ENCODE results near the gene TFG.

The TFG gene

DNA sequence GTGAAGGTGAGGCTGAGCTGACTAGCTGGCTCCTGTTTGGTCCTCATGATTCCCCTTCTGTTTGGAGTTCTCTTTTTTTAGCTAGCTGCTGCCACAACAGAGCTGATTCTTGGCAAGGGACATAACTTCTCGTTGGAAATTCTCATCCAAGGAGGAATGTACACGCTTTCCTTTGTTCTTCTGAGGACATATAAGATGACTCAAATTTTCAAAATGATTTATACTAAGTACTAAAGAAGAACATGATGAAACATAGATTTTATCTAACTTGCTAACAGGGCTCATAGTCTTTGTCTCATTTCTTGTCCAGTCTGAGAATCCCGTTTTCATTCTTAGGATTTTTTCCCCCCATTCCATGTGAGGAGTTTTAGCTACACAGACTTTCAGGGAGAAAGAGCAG is 2.9 kb upstream of the TFG start:
- DNase-seq (ENCODE audit: low read depth in 3 of 3) = no peak

DNA sequence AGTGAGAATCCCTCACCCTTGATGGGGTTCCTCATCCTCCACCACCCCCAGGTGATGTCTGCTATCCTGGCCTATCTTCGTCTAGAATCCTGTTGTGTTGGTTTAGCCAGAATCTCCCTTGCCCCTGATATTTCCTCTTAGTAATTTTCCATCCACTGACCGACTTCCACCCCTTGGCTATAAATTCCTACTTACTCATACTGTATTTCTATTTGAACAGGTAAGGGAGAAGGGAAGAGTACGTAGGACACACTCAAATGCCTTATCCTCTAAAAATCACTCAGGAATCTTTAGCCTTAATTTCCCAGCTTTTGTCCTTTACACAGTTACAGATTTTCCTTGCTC is 678 bp upstream of the TFG start:
- DNase-seq (ENCODE audit: low read depth in 3 of 3) = no peak

DNA sequence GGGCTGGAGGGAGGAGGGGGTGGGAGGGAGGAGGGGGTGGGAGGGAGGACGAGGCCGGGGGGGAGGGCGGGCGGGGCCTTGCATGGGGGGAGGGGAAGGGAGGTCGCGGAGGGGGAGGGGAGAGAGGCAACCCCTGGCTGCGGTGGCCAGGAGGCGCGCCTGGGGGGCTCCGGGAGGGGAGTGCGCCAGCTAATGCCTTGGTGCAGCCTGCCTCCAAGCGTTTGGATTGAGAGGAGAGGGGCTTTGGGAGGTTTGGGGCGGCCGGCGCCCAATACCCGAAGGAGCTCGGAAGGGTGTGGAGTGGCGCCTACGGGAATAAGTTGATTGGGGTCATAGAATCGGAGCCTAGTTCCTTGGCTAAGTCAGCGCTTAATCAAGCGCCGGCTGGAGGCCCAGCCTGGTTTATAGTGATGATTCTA is 557 bp downstream of the TFG start:
- DNase-seq (ENCODE audit: low read depth in 3 of 3) = peak; percentile 10 to 18 (median 10)

DNA sequence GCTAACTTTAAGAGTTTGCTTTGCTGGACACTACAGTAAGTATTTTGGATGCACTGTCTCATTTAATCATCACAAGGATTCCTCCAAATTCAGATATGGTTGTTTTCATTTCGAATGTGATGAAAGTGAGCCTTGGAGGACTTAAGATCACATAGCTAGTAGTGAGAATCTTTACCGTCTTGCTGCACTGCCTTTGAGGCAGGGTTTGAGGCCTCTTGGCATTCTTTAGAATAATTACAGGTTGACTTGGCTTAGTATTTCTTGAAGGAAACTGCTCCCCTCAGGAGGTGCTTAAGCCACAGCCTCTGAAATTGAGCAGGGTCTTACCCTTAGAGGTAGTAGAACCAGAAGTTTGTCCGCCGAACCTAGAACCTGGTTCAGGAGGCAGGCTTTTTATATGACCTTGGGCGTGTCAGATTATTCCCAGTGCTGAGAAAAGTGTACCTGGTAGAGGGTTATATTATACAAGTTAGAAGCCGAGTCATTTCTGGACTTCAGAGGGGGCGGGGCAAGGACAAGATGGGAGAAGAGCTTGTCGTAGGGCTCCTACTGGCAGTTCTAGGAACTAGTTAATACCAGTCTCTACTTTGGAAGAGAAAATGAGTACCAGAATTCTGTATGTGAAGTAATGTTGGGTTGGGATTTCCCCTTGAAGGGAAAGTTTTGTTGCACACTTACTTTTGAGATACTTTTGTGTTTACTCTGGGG is 1.1 kb downstream of the TFG start:
- DNase-seq (ENCODE audit: low read depth in 3 of 3) = peak; percentile 24 to 48 (median 32)

DNA sequence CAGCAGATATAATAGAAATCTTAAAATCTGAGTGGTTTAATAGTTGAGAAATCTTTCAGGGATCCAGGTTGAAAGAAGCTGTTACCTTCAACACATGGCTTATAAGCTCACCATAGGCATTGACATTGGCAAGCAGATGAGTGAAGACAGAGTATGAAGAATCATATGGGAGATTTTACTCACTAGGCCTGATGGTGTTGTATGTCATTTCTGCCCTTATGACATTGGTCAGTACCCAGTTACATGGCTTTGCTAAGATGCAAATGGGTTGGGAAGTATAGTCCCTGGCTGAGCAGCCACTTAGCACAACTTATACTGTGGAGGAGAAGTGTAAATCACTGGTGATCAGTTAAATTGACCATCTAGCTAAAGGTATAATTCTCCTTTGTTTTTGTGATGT is 5.9 kb downstream of the TFG start:
- no peak for DNase-seq (ENCODE audit: low read depth in 3 of 3)

DNA sequence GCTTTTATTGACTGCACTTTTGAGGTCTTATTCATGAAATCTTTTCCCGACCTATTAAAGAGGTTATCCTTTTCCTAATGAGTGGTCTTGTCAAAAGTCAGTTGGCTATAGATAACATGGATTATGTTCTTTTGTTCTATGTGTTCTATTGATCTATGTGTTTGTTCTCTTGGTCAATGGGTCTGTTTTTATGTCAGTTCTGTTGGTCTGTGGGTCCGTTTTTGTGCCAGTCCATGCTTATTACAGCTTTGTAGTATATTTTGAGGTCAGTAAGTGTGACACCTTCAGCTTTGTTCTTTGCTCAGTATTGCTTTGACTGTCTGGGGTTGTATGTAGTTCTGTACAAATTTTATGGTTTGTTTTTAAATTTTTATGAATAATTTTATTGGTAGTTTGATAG is 7.8 kb downstream of the TFG start:
- no peak for DNase-seq (ENCODE audit: low read depth in 3 of 3)

DNA sequence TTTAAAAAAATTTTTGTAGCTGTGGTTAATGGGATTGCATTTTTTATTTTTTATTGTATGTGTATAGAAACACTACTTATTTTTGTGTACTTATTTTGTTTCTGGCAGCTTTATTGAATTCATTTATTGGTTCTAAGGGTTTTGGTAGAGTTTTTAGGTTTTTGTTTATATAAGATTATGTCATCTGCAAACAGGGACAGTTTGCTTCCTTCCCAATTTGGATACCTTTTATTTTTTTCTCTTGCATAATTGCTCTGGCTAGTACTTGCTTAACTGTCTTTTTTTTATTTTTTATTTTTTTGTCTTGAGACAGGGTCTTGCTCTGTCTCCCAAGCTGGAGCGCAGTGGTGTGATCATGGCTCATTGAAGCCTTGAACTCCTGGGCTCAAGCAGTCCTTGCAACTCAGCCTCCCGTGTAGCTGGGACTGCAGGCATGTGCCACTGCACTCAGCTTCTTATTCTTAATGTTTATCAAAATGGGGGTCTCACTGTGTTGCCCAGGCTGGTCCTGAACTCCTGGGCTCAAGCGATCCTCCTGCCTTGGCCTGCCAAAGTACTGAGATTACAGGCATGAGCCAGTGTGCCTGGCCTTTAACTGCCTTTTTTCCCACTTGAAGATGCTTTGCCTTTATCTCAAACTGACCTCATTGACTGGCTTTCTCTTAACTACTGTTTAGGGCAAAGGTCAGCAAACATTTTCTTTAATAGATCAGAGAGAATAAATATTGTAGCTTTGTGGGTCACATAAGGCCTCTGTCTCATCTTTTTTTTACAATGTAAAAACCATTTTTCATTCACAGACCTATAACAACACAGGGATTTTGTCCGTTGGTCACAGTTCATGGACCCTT is 8.6 kb downstream of the TFG start:
- DNase-seq (ENCODE audit: low read depth in 3 of 3) = no peak

DNA sequence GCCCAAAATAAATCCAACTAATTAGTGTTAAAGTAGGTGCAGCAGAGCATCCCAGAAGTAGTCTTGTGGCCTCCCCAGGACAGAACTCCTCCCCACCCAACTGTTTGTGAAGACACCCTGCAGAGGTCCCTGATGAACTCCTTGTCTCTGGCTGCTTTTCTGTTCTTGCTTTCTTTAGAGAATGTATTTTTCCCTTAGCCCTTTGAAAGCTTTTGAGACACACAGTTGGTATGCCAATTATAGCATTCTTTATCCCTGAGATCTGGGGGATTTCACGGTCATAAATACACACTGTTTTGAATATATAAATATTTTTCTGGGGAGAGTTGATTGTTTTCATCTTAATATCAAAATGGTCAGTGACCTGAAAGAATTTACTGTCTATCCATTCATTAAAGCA is 9.8 kb downstream of the TFG start:
- no peak for DNase-seq (ENCODE audit: low read depth in 3 of 3)

DNA sequence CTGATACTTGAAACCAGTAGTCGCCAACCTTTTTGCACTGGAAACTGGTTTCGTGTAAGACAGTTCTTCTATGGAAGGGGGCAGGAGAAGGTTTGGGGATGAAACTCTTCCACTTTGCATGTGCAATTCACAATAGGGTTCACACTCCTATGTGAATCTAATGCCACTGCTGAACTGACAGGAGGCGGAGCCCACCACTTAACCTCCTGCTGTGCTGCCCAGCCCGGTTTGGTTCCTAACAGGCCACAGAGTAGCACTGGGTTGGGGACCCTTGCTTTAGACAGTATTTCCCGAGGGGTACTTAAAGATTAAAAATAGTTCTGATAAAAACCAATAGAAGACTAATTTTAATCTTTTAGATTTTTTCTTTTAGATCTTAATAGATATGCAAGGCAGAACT is 11.1 kb downstream of the TFG start:
- no peak for DNase-seq (ENCODE audit: low read depth in 3 of 3)

DNA sequence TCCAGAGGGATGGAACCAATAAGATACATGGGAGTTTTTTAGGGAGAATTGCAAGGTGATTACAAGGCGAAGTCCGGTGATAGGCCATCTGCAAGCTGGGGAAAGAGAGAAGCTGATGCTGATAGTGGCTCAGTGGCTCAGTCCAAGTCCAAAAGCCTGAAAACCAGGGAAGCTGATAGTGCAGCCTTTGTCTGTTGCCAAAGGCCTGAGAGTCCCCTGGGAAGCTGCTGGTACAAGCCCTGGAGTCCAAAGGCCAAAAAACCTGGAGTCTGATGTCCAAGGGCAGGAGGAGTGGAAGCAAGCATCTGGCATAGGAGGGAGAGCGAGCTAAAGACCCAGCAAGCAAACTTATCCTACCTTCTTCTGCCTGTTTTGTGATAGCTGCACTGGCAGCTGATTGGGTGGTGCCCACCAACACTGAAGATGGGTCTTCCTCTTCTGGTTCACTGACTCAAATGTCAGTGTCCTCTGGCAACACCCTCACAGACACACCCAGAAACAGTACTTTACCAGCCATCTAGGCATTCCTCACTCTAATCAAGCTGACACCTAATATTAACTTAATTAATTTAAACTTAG is 16.7 kb downstream of the TFG start:
- DNase-seq (ENCODE audit: low read depth in 3 of 3) = no peak

DNA sequence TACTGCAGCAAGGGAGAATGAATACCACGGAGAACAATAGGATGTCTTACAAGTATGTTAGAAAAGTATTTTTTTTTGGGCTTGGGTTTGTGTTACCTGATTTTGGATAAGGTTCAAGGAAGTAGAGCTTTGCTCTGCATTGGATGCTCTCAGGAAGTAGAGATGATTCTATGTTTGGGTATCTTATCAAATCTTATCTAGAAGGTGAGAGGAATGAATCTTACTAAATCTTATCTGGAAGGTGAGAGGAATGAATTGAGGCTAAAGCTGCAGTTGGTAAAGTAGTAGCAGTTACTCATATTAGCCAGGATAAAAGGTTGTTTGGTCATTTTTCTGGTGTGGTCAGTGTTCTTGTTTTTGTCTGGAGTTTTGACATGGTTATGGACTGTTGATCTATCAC is 17.4 kb downstream of the TFG start:
- DNase-seq (ENCODE audit: low read depth in 3 of 3) = no peak

DNA sequence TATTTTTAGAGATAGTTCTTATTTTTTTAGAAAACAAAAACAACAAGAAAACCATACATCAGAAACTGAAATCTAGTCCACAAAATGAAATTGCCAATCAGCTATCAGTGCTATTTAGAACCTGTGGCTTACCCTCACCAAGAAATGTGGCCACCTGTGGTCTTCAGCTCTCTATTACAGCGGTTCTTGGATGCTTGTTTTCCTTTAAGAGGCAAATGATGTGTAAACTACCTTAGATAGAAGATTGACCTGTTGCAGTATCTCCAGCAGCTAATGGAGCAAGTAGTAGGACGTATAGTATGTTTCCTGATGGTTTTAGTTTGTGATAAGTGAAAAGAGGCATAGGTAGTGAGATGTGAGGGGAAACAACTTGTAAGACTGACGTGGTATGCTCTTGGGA is 21.2 kb downstream of the TFG start:
- DNase-seq (ENCODE audit: low read depth in 3 of 3) = no peak

DNA sequence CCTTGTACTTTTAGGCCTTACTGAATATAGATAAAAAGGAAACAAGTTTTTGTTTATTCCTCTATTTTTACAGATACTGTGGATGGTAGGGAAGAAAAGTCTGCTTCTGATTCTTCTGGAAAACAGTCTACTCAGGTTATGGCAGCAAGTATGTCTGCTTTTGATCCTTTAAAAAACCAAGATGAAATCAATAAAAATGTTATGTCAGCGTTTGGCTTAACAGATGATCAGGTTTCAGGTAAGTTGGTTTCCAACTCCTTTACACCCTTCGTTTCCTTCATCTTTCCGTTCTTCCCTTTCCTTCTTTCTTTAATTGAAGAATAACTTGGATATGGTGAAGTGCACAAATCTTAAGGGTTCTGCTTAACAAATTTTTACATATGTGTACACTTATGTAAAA is 23.1 kb downstream of the TFG start:
- no peak for DNase-seq (ENCODE audit: low read depth in 3 of 3)

DNA sequence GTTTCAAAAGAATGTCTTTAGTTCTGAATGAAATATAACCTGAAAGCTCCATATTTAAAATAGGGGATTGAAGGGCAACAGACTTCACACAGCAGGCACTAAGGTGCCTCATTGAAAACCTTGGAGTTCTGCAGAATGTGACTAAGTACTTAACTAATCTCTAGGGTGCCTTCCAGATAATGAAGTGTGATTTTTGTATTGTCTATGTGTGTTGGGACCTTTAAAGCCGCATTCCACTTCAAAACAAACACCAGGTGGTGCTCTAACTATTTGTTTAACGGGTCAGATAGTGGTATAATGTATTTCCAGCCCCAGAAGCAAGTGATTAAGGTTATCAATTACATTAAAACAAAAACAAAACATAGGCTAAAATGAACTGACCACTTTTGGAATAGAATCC is 28.0 kb downstream of the TFG start:
- no peak for DNase-seq (ENCODE audit: low read depth in 3 of 3)

DNA sequence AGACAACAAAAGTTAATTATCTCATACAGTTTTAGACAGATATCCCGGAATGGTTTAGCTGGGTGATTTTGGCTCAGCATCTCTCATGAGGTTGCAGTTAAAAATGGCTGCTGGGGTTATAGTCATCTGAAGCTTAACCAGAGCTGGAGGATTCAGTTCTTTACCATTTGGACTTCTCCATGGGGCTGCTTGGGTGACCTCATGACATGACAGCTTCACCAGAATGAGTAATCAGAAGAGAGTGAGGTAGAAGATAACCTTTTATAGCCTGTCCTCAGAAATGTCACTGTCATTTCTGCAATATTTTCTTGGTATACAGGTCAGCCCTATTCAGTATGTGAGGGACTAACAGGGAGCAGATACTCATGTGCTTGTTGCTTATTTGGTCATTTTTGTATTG is 30.9 kb downstream of the TFG start:
- no peak for DNase-seq (ENCODE audit: low read depth in 3 of 3)

DNA sequence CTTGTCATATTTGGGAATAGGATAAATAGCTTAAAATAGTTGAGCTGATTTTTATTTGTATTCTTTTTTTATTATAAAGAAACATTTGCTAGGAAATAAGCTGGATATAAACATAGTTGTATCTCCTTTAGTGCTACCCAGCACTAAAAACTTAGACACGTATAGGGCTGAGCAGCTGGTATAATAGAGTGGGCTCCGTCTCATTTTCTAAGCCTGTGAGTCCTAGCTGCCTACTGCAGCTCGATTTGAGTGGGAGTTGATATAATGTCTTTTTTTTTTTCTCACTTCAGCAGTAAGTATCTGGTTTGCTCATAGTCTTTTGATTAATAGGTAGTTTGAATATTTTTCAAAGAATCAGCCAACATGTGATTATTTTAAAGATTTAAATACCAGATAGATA is 34.2 kb downstream of the TFG start:
- DNase-seq (ENCODE audit: low read depth in 3 of 3) = no peak

DNA sequence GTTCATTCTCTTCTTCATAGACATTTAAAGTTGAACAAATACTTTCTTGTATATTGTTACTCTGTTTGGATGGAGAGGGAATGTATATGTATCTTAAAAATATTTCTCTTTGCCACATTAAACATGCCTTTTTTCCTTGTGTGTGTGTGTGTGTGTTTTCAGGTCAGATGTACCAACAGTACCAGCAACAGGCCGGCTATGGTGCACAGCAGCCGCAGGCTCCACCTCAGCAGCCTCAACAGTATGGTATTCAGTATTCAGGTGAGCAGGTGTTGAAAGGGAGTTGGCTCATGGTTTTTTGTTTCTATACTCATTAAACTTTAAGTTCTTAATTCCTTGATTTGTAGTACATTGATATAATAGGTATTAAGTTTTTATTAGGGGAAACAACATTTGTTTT is 35.4 kb downstream of the TFG start:
- no peak for DNase-seq (ENCODE audit: low read depth in 3 of 3)

DNA sequence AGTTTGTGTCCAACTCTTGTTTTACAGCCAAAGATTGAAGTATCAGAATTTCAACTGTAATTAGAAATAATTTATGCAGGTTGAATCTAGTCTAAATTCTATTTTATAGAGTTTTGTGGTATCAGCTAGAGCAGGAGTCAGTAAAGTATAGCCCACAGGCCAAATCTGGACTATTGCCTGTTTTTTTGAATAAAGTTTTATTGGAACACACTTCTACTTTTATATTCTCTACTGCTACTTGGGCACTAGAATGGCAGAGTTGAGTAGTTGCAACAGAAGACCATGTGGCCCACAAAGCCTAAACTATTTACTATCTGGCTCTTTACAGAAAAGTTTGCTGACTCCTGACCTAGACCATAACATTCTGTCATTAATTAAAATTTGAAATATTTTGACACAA is 36.3 kb downstream of the TFG start:
- DNase-seq (ENCODE audit: low read depth in 3 of 3) = no peak

DNA sequence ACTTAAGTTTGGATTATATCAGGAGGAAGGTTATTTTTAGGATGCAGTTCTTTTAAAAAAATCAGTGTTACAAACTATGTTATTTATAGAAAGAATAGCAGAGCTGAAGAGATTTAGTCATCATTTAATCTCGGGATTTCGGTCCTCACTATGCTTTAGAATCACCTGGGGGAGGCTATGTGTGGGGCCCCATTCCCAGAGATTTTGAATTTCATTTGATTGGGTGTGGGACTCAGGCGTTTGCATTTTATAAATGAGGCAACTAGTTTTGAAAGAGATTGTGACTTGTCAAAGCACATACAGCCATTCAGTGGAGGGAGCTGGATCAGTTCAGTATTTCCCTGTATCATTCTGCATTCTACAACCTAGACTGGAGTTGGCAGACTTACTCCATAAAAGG is 36.8 kb downstream of the TFG start:
- no peak for DNase-seq (ENCODE audit: low read depth in 3 of 3)

DNA sequence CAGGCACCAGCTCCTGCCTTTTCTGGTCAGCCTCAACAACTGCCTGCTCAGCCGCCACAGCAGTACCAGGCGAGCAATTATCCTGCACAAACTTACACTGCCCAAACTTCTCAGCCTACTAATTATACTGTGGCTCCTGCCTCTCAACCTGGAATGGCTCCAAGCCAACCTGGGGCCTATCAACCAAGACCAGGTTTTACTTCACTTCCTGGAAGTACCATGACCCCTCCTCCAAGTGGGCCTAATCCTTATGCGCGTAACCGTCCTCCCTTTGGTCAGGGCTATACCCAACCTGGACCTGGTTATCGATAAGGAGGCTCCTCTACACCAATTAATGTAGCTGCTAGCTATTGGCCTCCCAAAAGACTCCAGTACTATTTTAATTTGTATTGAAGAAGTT is 38.9 kb downstream of the TFG start:
- DNase-seq (ENCODE audit: low read depth in 3 of 3) = no peak

DNA sequence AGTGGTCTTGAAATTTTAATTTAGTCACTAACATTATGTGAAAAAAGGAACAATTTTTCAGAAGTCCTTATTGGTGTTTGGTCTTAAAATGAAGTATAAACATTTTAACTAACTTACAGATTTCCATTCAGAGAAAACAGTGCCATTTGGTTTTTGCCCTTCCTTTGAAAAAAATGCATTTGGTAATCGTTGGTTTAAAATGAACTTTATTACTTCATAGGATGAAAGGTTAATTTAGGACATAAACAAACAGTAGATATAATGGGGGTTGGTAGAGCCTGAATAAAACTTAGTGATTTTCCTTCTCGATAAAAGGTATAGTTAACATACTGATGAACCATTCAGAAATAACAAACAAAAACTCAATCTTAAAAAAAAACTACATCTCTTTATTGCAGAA is 39.7 kb downstream of the TFG start:
- no peak for DNase-seq (ENCODE audit: low read depth in 3 of 3)

DNA sequence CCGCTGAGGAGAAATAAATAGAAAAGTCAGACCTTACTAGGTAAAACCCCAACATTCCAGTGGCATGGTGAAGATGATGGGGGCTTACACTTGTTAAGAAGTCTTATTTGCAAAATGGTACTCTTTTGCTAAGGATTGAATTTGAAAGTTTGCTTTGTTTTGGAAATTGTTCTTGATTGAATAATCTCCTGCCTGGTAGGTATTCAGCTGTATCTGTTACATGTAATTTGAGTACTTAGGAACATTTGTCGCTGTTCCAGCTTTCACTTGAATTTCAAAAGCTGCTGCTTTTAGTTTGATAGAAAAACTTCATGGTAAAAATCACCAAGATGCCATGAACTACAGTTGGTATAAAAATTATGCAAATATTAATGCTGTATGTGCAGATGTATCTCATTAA is 44.6 kb downstream of the TFG start:
- no peak for DNase-seq (ENCODE audit: low read depth in 3 of 3)

All from stimulated activated CD4-positive, alpha-beta T cell treated with anti-CD3 and anti-CD28 coated beads, TNF-alpha, amount 100 ng/mL, for 4 hours (primary cell).